OCI-LY1 (cell line): ENCODE results near the gene CACUL1.
A peak's percentile ranks its signal among the peaks of the same experiment; 100 is the strongest.

Experiments
- CTCF ChIP-seq: fragments of 200-600 bp; sonication (generic), shearing (Covaris generic); IDR thresholded peaks from 2 replicates; pipeline ENCODE4 v1.5.1; 2017; ENCODE audit warnings: mild to moderate bottlenecking, antibody characterized with exemption, low read length, moderate library complexity, mixed read lengths
- EZH2 ChIP-seq: fragments of 200-600 bp; sonication (generic), shearing (Covaris generic); IDR thresholded peaks from 2 replicates; pipeline ENCODE4 v1.8.0; 2017; ENCODE audit warnings: borderline replicate concordance, mixed run types, mild to moderate bottlenecking, antibody characterized with exemption, low read length, moderate library complexity, mixed read lengths

GRCh38 chr10:118800920-118801319, 46.1 kb upstream of the CACUL1 start:
- peak; percentile 57 for TF ChIP-seq CTCF
- no peak for TF ChIP-seq EZH2
